GM19328 (cell line): ENCODE results near the gene MEGF6.

Experiments used
- ATAC-seq: cut with Tn5 transposase; IDR thresholded peaks from one replicate; pipeline ENCODE4 v1.9.1; 2021; ENCODE audit warnings: mild to moderate bottlenecking, moderate library complexity; ENCODE audit not compliant: unreplicated experiment

Gene MEGF6

GRCh38 chr1:3611170-3612019, at the start of gene MEGF6:
MEGF6 (minus strand) TSS chr1:3611508; CDS start chr1:3611268, 240 bp downstream.
- no peak for ATAC-seq

GRCh38 chr1:3660704-3661103, 49.4 kb upstream of the MEGF6 start:
- no peak for ATAC-seq

- no peak for ATAC-seq
Observed at GRCh38 chr1:3659093-3659492, 47.8 kb upstream of the MEGF6 start.

- ATAC-seq = no peak
Observed at GRCh38 chr1:3658231-3658615, 46.9 kb upstream of the MEGF6 start.

GRCh38 chr1:3657578-3658230, 46.4 kb upstream of the MEGF6 start:
- ATAC-seq = no peak

- no peak for ATAC-seq
Observed at GRCh38 chr1:3657096-3657475, 45.8 kb upstream of the MEGF6 start.

- ATAC-seq = no peak
Observed at GRCh38 chr1:3656450-3657095, 45.3 kb upstream of the MEGF6 start.

- ATAC-seq = no peak
Observed at GRCh38 chr1:3654549-3655281, 43.4 kb upstream of the MEGF6 start.

- no peak for ATAC-seq
Observed at GRCh38 chr1:3653286-3653618, 41.9 kb upstream of the MEGF6 start.

- ATAC-seq = no peak
Observed at GRCh38 chr1:3652548-3653285, 41.4 kb upstream of the MEGF6 start.

GRCh38 chr1:3651930-3652547, 40.7 kb upstream of the MEGF6 start, which contains the start of gene TP73:
TP73 (plus strand) TSS chr1:3652516; CDS start chr1:3682366, 29,850 bp downstream.
- no peak for ATAC-seq

- no peak for ATAC-seq
Observed at GRCh38 chr1:3651026-3651929, 40.0 kb upstream of the MEGF6 start.

- no peak for ATAC-seq
Observed at GRCh38 chr1:3650248-3651025, 39.1 kb upstream of the MEGF6 start.

- ATAC-seq = peak; percentile 76
Observed at GRCh38 chr1:3649342-3650247, 38.3 kb upstream of the MEGF6 start, which contains the start of gene WRAP73. WRAP73 (minus strand) TSS chr1:3650103; CDS start chr1:3649999, 104 bp downstream.

- no peak for ATAC-seq
Observed at GRCh38 chr1:3646596-3646995, 35.3 kb upstream of the MEGF6 start.

- ATAC-seq = no peak
Observed at GRCh38 chr1:3645666-3646355, 34.5 kb upstream of the MEGF6 start.

- ATAC-seq = no peak
Observed at GRCh38 chr1:3645247-3645646, 33.9 kb upstream of the MEGF6 start.
